AG10803 (cell line): ENCODE data around the gene HBB.

Experiments
- DNase-seq: peaks from one replicate; pipeline ENCODE4 v3.0.0; 2010; ENCODE audit warnings: low read depth
- H3K4me3 ChIP-seq: 2 replicates; pipeline ENCODE4 v1.5.1; 2011; ENCODE audit warnings: mild to moderate bottlenecking, low read length, control low read depth
- CTCF ChIP-seq: conservative IDR thresholded peaks from 2 replicates; pipeline ENCODE4 v1.5.1; 2011; ENCODE audit warnings: mild to moderate bottlenecking, low read length, control low read depth, inconsistent platforms

Gene HBB

GRCh38 chr11:5243816-5244180, 16.9 kb upstream of the HBB start:
- no peak for DNase-seq
- no peak for TF ChIP-seq CTCF
- H3K4me3 ChIP-seq = no peak overlapping the region

GRCh38 chr11:5242933-5243815, 16.3 kb upstream of the HBB start:
- DNase-seq = no peak
- no peak for TF ChIP-seq CTCF
- H3K4me3 ChIP-seq = no peak overlapping the region

GRCh38 chr11:5242208-5242607, 15.3 kb upstream of the HBB start:
- no peak for DNase-seq
- TF ChIP-seq CTCF = no peak
- no peak overlapping the region for H3K4me3 ChIP-seq

DNA sequence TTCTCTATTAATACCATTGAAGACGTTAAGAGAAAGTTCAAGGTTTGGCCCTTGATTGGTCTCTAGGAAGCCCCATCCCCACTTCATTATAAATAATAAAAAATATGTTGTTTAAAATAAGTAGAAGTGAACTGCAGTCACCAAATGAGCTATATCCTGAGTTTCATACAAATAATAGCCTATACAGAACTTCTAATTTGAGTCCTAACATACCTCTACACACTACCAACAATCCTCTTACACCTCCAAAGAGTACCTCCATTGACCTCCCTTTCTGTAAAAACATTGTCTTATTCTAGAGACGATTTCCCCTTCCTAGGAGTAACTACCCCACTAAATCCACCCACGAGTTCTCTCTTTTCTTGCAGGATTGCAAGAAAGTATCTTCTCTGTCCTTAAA, 14.6 kb upstream of the HBB start:
- DNase-seq = no peak
- no peak overlapping the region for H3K4me3 ChIP-seq
- no peak for TF ChIP-seq CTCF

DNA sequence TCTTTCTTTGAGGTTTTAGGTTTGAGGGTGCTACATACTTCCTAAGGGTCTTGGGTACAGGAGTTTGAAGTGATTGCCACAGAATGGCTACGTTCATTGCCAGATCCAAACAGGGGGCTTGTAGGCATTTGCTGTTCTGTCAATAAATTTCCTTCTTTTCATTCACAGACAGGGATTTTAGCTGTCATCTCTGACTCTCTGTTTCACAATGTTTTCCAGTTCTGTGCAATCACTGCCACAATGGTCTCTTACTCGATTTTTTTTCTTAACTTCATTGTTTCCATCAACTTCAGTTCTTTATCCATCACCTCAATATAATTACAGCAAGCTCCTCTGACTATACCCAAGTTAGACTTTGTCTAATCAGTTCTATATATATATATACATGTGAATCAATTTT, 13.6 kb upstream of the HBB start:
- no peak for TF ChIP-seq CTCF
- no peak for DNase-seq
- H3K4me3 ChIP-seq = no peak overlapping the region

DNA sequence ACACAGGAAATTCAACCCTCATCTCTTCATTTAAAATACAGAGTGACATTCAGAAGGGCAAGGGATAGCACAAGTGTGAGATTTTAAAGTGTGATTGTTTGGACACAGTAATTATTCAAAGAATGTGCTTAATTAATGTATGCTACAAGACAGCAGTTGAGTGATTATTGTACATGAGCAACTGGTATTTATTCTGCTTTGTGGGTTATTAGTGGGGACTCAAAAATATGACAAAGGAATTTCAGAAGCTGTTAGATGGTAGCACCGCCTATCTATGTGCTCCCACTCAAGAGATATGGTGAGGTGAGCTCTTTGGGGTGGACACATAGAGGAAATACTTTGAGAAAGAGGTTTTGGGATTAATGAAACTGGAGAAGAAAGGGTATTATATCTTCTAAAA, 13.2 kb upstream of the HBB start:
- DNase-seq = no peak
- no peak for TF ChIP-seq CTCF
- H3K4me3 ChIP-seq = no peak overlapping the region

DNA sequence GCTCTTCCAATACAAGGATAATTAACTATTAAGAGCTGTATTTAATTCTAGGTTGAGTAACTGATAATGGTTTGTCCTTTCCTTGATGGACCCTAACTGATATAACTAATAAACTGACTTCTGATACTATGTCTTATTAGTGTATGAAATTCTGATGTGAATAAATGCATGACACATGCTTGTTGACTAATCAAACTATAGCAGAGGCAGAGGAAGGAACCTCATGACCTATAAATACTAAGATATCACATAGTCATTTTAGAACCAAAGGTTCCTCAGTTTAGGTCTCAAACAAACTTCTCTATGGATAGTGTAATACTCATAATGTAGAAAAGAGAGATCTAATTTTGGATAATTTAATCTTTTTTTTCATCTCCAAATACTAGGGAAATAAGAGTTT, 12.2 kb upstream of the HBB start:
- no peak for DNase-seq
- no peak for TF ChIP-seq CTCF
- H3K4me3 ChIP-seq = no peak overlapping the region
